ENCODE data around the gene STAU1.
A peak's percentile ranks its signal among the peaks of the same experiment; 100 is the strongest.
"Not testable (repeated sequence)": the region's sequence is repeated elsewhere in the genome, so short reads cannot be mapped to it uniquely, and the experiment has no call there.

Gene STAU1

GRCh38 chr20:49187851-49188641 is at the start of gene STAU1:
STAU1 (minus strand) TSS chr20:49188334; CDS start chr20:49166201, 22,133 bp downstream.
- H3K4me3 Mint-ChIP-seq: peak within 1 kb of the TSS; percentile 97
- peak within 1 kb of the TSS; percentile 91 for H3K27ac Mint-ChIP-seq
- peaks cover 34% of the 10 kb centered on the region for H3K4me1 Mint-ChIP-seq (ENCODE audit: low read depth)
- peaks cover 1% of the 10 kb centered on the region for H3K27me3 Mint-ChIP-seq
- no peaks in the 10 kb centered on the region for H3K9me3 Mint-ChIP-seq (ENCODE audit: low read depth)
- no peaks in the 10 kb centered on the region for H3K36me3 Mint-ChIP-seq

- Mint-ChIP-seq H3K27me3 (no peaks in the 10 kb centered on the region), H3K36me3 (peaks cover 8% of the 10 kb centered on the region), H3K4me1 (ENCODE audit: low read depth) (no peaks in the 10 kb centered on the region), H3K4me3 (no peak overlapping the region), H3K9me3 (ENCODE audit: low read depth) (no peaks in the 10 kb centered on the region), H3K27ac (no peak overlapping the region)
Measured at GRCh38 chr20:49237531-49237930, 49.4 kb upstream of the STAU1 start.

DNA sequence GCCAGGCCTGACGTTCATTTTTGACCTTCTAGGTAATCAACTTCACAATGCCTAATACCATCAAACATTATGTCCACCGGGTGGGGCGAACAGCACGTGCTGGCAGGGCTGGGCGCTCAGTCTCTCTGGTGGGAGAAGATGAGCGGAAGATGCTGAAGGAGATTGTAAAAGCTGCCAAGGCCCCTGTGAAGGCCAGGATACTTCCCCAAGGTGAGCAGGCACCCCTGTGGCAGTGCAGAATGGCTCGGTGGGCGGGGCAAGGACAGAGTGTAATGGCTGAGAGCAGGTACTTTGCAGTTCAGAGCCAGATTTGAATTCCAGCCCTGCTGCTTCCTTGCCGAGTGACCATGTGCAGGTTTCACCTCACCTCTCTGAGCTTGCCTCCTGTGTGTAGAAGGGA is 48.2 kb upstream of the STAU1 start:
- no peaks in the 10 kb centered on the region for H3K9me3 Mint-ChIP-seq (ENCODE audit: low read depth)
- no peaks in the 10 kb centered on the region for H3K4me1 Mint-ChIP-seq (ENCODE audit: low read depth)

GRCh38 chr20:49234831-49235230 is 46.7 kb upstream of the STAU1 start:
- no peak overlapping the region for H3K4me3 Mint-ChIP-seq
- no peaks in the 10 kb centered on the region for H3K4me1 Mint-ChIP-seq (ENCODE audit: low read depth)
- H3K9me3 Mint-ChIP-seq (ENCODE audit: low read depth): no peaks in the 10 kb centered on the region
- H3K36me3 Mint-ChIP-seq: peaks cover 8% of the 10 kb centered on the region
- H3K27ac Mint-ChIP-seq: no peak overlapping the region
- no peaks in the 10 kb centered on the region for H3K27me3 Mint-ChIP-seq

More for the DNA sequence above, 48.2 kb upstream of the STAU1 start:
- Mint-ChIP-seq H3K4me3 (no peak overlapping the region), H3K27ac (no peak overlapping the region), H3K27me3 (no peaks in the 10 kb centered on the region), H3K36me3 (peaks cover 8% of the 10 kb centered on the region)

DNA sequence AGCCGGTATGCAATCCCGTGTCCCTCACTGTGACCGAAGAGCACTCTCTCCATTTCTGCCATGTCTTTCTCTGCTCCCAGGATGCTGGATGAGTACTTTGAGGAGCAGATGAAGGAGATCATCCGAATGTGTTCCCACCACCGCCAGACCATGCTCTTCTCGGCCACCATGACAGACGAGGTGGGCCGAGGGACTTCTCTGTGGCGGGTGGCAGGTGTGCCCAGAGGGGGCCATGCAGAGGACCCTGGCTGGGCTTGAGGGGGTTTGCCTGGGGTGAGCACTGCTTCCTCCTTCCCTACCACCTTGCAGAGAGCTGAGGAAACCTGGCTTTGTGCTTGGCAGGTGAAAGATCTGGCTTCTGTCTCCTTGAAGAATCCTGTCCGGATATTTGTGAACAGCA is 45.1 kb upstream of the STAU1 start:
- Mint-ChIP-seq H3K4me1 (ENCODE audit: low read depth) (no peaks in the 10 kb centered on the region), H3K27ac (no peak overlapping the region), H3K27me3 (no peaks in the 10 kb centered on the region), H3K4me3 (no peak overlapping the region), H3K9me3 (ENCODE audit: low read depth) (no peaks in the 10 kb centered on the region), H3K36me3 (peaks cover 8% of the 10 kb centered on the region)

DNA sequence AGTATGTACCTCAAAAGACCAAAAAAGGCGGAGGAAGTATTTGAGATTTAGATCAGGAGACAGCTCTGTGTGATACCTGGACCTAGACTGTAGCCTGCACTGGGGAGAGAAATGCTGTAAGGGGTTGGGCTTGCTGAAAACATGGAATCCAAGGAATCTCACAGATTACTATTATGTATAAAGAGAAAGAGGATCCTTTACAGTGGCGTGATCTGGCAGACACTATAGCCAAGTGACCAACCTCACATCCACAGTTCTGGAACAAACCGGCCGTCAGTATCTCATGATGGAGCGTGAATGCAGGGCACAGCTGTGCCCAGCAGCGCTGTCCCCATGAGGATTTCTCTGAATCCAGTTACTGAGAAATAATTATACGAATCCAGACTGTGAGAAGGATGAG is 43.3 kb upstream of the STAU1 start:
- H3K36me3 Mint-ChIP-seq: peaks cover 6% of the 10 kb centered on the region
- H3K9me3 Mint-ChIP-seq (ENCODE audit: low read depth): no peaks in the 10 kb centered on the region
- no peaks in the 10 kb centered on the region for H3K4me1 Mint-ChIP-seq (ENCODE audit: low read depth)
- H3K27me3 Mint-ChIP-seq: no peaks in the 10 kb centered on the region
- no peak overlapping the region for H3K4me3 Mint-ChIP-seq
- no peak overlapping the region for H3K27ac Mint-ChIP-seq

- no peak overlapping the region for H3K27ac Mint-ChIP-seq
- H3K4me1 Mint-ChIP-seq (ENCODE audit: low read depth): peaks cover 2% of the 10 kb centered on the region
- no peak overlapping the region for H3K4me3 Mint-ChIP-seq
- H3K36me3 Mint-ChIP-seq: peaks cover 4% of the 10 kb centered on the region
- H3K9me3 Mint-ChIP-seq (ENCODE audit: low read depth): no peaks in the 10 kb centered on the region
- H3K27me3 Mint-ChIP-seq: no peaks in the 10 kb centered on the region
Measured at GRCh38 chr20:49230561-49231133, 42.5 kb upstream of the STAU1 start.

DNA sequence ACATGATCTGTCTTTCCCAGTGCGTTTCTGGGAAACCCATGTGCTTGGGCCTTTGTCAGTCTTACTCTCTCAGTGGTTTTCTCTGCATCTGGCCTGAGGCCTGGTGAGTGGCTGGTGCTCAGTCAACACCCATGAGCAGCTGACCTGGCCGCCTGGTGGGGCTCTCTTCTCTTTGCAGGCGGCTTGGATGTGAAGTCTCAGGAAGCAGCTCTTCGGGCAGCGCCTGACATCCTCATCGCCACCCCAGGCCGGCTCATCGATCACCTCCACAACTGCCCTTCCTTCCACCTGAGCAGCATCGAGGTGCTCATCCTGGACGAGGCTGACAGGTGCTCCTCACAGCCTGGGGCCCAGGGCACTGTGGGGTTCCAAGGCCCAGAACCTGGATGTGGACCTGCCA is 41.9 kb upstream of the STAU1 start:
- Mint-ChIP-seq H3K36me3 (peaks cover 2% of the 10 kb centered on the region), H3K27ac (no peak overlapping the region), H3K4me3 (no peak overlapping the region), H3K4me1 (ENCODE audit: low read depth) (peaks cover 2% of the 10 kb centered on the region), H3K9me3 (ENCODE audit: low read depth) (no peaks in the 10 kb centered on the region), H3K27me3 (no peaks in the 10 kb centered on the region)

GRCh38 chr20:49229381-49229780 is 41.2 kb upstream of the STAU1 start:
- peaks cover 3% of the 10 kb centered on the region for H3K36me3 Mint-ChIP-seq
- peaks cover 2% of the 10 kb centered on the region for H3K4me1 Mint-ChIP-seq (ENCODE audit: low read depth)
- H3K27me3 Mint-ChIP-seq: no peaks in the 10 kb centered on the region
- H3K27ac Mint-ChIP-seq: no peak overlapping the region
- H3K9me3 Mint-ChIP-seq (ENCODE audit: low read depth): no peaks in the 10 kb centered on the region
- no peak overlapping the region for H3K4me3 Mint-ChIP-seq

- H3K4me1 Mint-ChIP-seq (ENCODE audit: low read depth): peaks cover 4% of the 10 kb centered on the region
- H3K27ac Mint-ChIP-seq: no peak overlapping the region
- H3K36me3 Mint-ChIP-seq: peaks cover 6% of the 10 kb centered on the region
- H3K9me3 Mint-ChIP-seq (ENCODE audit: low read depth): no peaks in the 10 kb centered on the region
- no peak overlapping the region for H3K4me3 Mint-ChIP-seq
- no peaks in the 10 kb centered on the region for H3K27me3 Mint-ChIP-seq
Measured at GRCh38 chr20:49228676-49229075, 40.5 kb upstream of the STAU1 start.

DNA sequence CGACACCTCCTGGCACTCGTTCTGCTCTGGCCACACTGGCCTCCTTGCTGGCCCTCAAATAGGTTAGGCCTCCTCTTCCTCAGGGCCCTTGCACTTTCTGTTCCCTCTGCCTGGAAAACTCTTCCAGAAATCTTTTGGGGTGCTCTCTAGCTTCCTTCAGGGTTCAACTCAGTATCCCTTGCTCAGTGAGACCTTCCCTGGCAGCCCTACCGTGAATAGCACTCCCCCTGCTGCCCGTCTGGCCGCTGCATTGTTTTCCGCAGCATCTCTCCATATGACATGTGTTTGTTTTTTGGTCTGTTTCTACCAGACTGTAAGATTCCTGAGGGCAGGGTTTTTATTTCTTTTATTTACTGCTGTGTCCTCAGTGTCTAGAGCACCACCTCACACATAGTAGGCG is 37.8 kb upstream of the STAU1 start:
- Mint-ChIP-seq H3K27ac (no peak overlapping the region), H3K36me3 (peaks cover 6% of the 10 kb centered on the region), H3K4me3 (no peak overlapping the region), H3K9me3 (ENCODE audit: low read depth) (no peaks in the 10 kb centered on the region), H3K27me3 (no peaks in the 10 kb centered on the region), H3K4me1 (ENCODE audit: low read depth) (peaks cover 13% of the 10 kb centered on the region)

DNA sequence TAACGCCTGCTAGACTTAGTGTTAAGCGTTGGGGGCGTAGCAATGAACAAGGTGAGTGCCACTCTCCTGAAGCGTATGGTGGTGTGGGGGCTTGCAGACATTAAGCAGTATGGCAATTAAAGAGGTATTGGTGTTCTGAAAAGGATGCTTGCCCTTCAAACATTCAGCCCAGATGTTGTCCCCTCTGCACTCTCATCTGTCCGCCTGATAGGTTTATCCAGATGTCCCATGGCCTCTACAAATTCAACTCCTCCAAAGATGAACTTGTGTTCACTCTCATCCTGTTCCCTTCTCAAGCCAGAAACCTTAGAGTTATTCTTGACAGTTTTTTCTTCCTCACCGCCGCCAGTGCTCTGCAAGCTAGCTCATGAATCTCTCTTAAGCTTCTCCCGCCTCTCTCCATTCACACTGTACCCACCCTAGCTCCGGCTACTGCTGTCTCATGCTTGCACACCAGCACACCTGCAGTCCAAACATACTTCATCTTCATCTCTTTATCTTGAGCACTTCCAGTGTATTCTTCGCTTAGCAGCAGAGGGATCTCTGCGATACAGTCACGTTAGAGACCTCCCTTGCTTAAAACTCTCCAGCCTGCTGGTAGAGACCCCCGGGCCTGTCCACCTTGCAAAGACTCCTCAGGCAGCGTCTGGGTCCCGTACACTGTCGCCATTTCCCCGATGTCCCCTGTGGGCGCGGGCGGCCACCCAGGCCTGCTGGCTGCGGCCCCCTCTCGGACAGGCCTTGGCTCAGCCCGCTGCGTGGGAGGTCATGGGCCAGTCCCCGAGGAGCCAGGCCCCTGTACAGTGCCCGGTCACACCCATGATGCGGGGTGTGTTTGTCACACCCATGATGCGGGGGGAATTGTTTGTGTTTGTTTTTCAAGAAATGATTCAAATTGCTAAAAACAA is 32.0 kb upstream of the STAU1 start:
- H3K27me3 Mint-ChIP-seq: no peaks in the 10 kb centered on the region
- peak overlapping the region; percentile 99 for H3K4me3 Mint-ChIP-seq
- H3K27ac Mint-ChIP-seq: peak overlapping the region; percentile 97
- H3K9me3 Mint-ChIP-seq (ENCODE audit: low read depth): no peaks in the 10 kb centered on the region
- H3K36me3 Mint-ChIP-seq: peaks cover 6% of the 10 kb centered on the region
- H3K4me1 Mint-ChIP-seq (ENCODE audit: low read depth): peaks cover 31% of the 10 kb centered on the region

DNA sequence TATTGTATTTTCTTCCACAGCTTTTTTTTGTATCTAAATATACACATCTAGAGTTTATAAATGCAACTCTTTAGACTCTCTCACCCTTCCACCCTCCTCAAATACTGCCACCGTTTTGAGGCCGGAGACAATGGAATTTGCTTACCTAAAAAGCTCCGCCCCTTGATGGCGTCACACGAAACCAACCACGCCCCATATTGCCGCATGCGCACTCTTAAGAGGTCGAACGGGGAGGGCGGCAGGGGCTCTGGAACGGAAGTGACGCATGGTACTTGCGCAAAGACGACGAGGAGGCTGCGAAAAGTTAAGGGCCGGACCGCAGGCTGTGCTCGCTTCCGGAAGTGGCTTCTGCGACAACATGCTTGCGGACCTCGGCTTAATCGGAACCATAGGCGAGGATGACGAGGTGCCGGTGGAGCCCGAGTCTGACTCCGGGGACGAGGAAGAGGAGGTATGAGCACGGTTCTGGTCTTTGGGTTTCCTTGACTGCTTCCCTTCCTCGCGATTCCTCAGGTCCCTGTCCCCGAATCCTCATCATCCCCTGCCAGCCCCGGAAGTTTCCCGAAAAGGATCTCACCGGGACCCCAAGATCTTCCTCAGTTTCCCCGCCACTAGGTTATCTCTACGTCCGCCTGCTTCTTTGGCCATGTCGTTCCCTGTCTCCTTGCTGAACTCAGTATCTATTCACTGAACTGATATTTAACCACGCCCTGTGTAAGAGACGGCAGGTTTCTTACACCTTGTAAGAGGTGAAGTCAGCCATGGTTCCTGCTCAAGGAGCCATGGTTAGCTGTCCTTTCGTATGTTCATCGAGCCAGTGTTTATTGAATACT is 31.2 kb upstream of the STAU1 start, which contains the start of gene DDX27:
Gene DDX27, plus strand, starts transcription at position 326 of the 833 bp plus-strand sequence. Its CDS starts 33 bp downstream, at position 359.
- H3K27me3 Mint-ChIP-seq: no peaks in the 10 kb centered on the region
- peaks cover 2% of the 10 kb centered on the region for H3K36me3 Mint-ChIP-seq

DNA sequence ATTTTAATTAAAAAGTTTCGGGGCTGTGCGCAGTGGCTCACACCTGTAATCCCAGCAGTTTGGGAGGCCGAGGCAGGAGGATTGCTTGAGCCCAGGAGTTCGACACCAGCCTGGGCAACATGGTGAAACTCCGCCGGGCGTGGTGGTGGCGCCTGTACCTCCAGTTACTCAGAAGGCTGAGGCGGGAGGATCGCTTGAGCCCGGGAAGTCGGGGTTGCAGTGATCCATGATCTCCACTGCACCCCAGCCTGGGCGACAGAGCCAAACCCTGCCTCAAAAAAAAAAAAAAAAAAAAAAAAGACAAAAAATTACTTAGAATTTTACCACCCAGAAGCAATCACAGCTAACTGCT is 30.6 kb upstream of the STAU1 start:
- not testable (repeated sequence) for H3K9me3 Mint-ChIP-seq (ENCODE audit: low read depth); H3K27me3 Mint-ChIP-seq; H3K36me3 Mint-ChIP-seq
- Mint-ChIP-seq H3K4me3 (peak overlapping the region; percentile 99), H3K27ac (peak overlapping the region; percentile 97), H3K4me1 (ENCODE audit: low read depth) (peaks cover 29% of the 10 kb centered on the region)

More for the DNA sequence above, 31.2 kb upstream of the STAU1 start, which contains the start of gene DDX27:
- peak within 1 kb of the TSS; percentile 99 for H3K4me3 Mint-ChIP-seq
- H3K9me3 Mint-ChIP-seq (ENCODE audit: low read depth): no peaks in the 10 kb centered on the region
- H3K4me1 Mint-ChIP-seq (ENCODE audit: low read depth): peaks cover 31% of the 10 kb centered on the region
- H3K27ac Mint-ChIP-seq: peak within 1 kb of the TSS; percentile 97
